NCI-H2171 (cell line): ENCODE data around the gene DEGS2.
"Not testable (repeated sequence)": the region's sequence is repeated elsewhere in the genome, so short reads cannot be mapped to it uniquely, and the experiment has no call there.

Source experiments
- DNase-seq: peaks from one replicate; lab custom pipeline; 2025; lab: John Stamatoyannopoulos, UW

The DEGS2 gene

GRCh38 chr14:100178691-100179090 lies 19.2 kb upstream of the DEGS2 start:
- no peak for DNase-seq

GRCh38 chr14:100176811-100177327 lies 17.4 kb upstream of the DEGS2 start:
- DNase-seq = no peak

DNA sequence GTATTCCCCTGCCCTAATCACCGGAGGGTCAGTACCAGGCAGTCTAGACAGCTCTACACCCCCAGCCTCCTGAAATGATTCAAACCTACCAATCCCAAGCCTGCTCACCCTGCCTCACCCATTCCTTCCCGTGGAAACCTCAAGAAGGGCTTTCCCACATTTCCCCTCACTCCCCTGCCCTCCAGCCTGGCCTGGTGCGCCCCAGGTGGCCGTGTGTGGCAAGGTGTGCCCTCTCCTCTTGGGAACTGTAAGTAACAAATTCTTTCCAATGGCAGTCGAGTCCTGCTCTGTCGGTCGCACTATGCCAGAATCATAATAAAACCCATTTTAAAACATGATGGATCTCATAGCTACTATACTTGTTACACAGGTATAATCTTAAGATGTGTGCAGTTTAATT lies 13.9 kb upstream of the DEGS2 start:
- DNase-seq = no peak

GRCh38 chr14:100172811-100173210 lies 13.4 kb upstream of the DEGS2 start:
- no peak for DNase-seq

DNA sequence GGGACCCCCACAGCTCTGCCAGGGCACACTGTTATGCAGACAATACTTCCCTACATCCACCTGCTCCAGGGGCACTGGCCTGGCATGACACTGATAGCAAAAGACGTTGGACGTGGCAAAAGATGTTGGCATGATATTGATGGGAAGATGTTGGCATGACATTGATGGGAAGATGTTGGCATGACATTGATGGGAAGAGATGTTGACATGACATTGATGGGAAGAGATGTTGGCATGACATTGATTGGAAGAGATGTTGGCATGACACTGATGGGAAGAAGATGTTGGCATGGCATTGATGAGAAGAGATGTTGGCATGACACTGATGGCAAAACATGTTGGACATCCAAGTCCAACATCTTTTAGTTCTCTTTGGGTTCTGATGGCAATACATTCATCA lies 11.4 kb upstream of the DEGS2 start:
- DNase-seq = no peak

DNA sequence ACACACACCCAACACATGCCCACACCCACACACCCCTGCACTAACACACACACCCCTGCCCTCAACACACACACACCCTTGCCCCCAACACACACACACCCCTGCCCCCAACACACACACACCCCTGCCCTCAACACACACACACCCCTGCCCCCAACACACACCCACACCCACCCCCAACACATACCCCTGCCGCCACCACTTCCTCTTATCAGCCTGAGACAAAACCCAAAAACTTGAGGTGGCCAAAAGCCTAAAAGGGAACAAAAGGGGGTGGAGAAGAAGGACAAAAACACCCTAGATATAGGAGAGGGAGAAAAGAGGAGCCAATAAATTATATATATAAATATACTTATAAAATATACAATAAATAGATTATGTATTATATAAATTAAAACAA lies 9.1 kb upstream of the DEGS2 start:
- no peak for DNase-seq

- DNase-seq = no peak
Observed at GRCh38 chr14:100165831-100166440, 6.5 kb upstream of the DEGS2 start.

DNA sequence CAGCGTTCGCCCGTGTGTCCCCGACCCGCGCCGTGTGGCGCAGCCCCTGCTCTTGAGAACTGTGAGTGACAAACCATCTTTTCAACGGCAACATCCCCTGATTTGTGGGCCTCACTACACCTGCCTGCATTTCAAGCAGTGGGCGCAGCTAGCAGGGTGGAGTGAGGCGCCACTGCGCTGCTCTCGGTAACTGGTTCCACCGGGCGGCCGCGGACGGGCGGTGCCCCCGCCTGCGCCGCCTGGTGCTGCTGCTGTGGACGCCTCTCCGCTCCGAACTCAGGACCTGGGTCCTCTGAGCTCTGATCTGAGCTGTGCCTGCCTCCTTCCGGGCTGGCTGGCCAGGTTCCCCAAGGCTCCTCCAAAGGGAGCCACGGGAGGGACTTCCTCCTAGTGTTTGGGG lies 5.9 kb upstream of the DEGS2 start:
- no peak for DNase-seq

DNA sequence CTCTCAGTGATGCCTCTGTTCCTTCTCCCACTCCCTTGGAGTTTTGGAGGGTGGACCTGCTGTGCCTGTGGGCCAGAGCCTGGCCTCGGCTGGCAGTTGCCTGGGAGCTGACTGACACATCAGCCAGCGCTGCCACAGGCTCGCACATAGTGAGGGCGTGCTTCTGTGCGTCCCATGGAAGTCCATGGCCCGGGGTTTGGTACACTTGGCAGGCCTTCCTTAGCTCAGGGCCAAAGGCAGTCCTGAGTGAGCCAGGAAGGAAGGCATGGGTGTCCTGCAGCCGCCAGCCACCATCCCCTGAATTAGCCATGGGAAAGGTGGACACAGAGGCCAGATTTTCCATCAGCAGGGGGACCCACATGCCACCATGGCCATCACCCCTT lies 1.1 kb upstream of the DEGS2 start:
- DNase-seq = no peak

DNA sequence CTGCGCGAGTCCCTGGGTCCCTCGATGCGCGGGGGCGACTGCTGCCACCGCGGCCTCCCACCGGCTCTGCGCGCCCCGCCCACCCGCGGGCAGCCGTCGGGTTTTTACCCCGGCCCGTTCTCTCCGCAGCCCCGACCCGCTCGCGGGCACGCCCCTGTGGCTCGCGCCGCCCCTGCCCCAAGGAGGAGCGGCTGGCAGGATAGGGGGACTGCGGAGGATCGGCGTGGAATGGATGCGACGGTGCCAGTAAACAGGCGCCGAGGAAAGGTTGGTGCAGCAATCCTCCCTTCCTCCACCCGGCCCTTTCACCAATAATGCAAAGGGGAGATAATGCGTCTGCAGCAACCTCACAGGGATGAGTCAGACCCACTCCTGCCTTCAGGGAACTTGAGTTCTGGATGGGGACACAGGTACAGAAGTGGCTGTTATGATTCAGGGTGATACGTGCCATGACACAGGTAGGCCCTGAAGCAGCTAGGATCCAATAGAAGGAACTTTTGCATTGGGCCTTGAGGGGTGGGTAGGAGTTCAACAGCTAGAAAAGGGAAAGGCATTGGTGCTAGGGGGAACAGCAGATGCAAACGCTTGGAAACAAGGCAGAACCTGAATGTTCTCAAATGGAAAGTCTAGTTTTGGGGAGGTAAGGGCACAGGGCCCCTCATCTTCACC lies 554 bp upstream of the DEGS2 start:
- DNase-seq = no peak

GRCh38 chr14:100158566-100159093 lies 815 bp downstream of the DEGS2 start:
- no peak for DNase-seq

DNA sequence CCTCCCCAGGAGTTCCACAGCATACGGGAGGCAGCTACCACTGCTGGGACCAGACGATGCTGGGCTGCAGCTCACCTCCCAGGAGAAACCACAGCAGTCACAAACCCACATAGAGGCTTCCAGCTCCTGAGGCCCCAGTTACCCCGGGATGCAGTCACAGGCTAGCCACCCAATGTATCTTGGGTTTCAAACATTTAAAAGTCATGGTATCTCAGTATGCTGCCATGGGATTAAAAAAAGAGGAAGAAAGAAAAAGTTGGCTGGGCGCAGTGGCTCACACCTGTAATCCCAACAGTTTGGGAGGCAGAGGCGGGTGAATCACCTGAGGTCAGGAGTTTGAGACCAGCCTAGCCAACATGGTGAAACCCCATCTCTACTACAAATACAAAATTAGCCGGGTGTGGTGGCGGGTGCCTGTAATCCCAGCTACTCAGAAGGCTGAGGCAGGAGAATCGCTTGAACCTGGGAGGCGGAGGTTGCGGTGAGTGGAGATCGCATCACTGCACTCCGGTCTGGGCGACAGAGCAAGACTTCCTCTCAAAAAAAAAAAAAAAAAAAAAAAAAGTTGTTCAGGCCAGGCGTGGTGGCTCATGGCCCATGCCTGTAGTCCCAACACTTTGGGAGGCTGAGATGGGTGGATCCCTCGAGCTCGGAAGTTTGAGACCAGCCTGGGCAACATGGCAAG lies 1.8 kb downstream of the DEGS2 start:
- not testable (repeated sequence) for DNase-seq

- DNase-seq = no peak
Observed at GRCh38 chr14:100156776-100157175, 2.7 kb downstream of the DEGS2 start.

- no peak for DNase-seq
Observed at GRCh38 chr14:100155756-100156616, 3.5 kb downstream of the DEGS2 start.

GRCh38 chr14:100155049-100155621 lies 4.3 kb downstream of the DEGS2 start:
- DNase-seq = no peak

- DNase-seq = no peak
Observed at GRCh38 chr14:100153560-100153959, 5.9 kb downstream of the DEGS2 start.

GRCh38 chr14:100152091-100152490 lies 7.4 kb downstream of the DEGS2 start:
- no peak for DNase-seq

- DNase-seq = no peak
Observed at GRCh38 chr14:100150932-100151587, 8.4 kb downstream of the DEGS2 start.

GRCh38 chr14:100149851-100150611 lies 9.4 kb downstream of the DEGS2 start:
- peak; percentile 35 for DNase-seq
